GM15510 (cell line): ENCODE measurements around the gene PSME2.

Experiments used
- POLR2A ChIP-seq: IDR thresholded peaks from 3 replicates; pipeline ENCODE4 v1.6.1; 2011; ENCODE audit warnings: borderline replicate concordance; ENCODE audit not compliant: insufficient read length; ENCODE audit errors: extremely low read depth

PSME2 gene

DNA sequence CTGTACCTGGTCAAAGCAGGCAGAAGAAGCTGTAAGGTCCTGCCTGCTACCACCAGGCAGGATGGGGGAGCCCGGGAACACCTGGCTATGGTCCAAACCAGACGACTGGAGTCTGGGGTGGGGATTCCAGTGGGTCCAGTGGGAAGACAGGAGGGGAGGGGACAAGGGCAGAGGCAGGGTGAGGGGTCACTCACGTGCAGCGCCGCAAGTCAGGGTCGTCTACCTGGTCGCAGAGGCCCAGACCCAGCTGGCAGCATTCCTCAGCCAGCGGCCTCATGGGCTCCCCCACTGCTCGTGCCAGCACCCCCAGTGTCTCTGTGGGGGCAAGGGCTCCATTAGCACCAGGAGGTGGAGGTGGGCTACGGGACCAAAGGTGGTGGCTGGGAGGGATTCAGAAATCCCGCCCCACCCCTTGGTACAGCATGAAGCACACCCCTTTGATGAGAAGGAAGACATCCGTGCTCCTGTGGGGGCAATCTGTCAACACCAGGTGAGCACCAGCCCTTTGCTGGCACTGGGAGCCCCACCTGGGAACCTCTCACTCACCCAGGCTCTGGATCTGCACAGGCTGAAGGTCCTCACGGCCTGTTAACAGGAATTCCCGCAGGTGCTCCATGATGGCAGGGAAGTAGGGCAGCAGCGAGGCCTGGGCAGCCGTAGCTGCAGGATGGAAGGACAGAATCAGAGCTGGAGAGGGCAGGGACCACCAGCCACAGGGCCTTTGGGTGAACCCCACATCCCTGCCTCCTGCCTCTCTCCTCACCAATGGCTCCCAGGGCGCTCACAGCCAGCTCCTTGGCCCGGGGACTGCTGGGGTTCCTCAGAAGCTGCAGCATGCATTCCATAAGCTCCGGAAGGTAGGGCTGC is 37.9 kb upstream of the PSME2 start:
- no peak for TF ChIP-seq POLR2A

- TF ChIP-seq POLR2A = peak; percentile 2
These were observed 36.6 kb upstream of the PSME2 start for GRCh38 chr14:24183014-24183481.

DNA sequence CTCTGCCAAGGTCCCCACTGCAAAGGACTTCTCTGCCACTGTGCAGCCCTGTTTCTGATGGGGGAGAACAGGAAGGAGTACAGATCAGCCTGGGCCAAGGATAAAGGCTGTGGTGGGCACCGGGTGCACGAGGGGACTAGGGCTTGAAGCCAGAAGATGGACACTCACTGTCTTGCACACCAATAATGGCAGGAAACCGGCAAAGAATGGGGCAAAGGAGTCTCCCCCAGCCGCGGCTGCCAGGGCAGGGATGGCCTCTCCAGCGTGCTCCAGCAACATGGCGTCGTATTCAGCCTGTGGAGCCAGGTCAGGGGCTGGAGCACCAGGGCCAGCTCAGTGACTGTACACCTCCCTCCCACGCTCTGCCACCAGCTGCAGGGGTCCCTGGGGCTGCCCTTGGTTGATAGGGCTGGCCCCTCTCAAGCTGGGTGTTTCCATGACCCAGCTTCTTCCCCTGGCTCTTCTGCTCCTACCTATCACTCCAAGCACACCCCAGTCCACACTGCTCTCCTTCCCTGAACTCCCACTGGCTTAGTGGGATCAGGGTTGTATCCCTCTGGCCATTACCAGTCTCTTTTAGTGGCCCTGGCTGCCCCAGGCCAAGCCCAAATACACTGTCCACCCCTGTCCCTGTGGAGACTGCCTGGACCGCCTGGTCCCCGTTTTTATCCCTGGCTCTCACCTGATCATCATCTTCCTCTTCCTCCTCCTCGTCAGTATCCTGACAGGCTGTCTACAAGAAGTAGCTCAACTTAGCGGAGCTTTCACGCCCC is 35.9 kb upstream of the PSME2 start:
- peak; percentile 10 for TF ChIP-seq POLR2A

DNA sequence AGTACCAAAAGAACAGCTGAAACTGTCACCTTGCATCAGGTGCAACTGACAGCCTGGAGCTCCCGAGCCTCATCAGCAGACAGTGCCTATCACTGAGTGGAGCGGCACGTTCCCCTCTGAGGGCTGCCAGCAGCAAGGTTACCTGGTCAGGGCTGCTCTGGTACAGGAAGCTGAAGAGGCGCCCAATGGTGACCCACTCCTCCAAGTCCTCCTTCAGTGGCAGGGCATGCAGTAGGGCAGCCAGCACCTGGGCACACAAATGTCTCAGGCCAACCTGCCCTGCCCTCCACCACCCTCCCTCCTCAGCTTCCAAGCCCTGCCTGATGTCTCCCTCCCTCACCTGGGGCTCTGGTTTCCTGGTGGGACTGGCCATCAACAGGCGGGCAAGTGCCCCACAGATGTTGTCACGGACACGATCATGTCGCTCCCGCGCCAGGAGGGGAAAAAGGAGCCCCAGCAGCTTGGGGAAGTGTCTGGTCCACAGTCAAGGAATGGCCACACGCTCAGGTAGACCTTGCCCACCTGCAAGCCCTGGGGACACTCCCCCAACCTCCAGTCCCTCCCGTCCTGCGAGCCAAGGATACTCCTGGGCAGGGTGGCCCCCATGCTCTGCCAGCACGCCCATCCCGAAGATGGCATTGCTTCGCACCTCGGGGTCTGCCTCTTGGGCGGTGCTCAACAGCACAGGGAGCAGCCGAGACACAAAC is 35.1 kb upstream of the PSME2 start:
- TF ChIP-seq POLR2A = no peak

- TF ChIP-seq POLR2A = no peak
These were observed 33.8 kb upstream of the PSME2 start for GRCh38 chr14:24179961-24180796.

DNA sequence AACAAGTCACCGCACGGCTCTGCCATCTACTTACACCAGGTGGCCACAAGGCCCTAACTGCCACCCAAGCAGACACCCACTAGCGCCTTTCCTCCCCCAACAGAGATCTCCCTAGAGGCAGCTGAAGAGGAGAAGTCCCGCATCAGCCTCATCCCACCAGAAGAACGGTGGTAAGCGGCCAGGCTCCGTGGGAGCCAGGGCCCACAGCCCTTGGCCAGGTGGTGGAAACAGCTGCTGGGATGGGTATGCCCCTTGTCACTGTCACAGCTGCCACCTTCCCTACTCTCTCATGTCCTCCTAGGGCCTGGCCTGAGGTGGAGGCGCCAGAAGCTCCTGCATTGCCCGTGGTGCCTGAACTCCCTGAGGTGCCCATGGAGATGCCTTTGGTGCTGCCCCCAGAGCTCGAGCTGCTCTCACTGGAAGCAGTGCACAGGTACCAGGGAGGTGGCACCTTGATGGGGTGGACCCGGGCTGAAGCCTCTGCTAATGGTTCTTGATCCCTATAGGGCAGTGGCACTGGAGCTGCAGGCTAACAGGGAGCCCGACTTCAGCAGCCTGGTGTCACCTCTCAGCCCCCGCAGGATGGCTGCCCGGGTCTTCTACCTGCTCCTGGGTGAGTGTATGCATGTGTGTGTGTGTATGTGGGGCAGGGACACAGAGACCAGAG is 33.0 kb upstream of the PSME2 start:
- TF ChIP-seq POLR2A = no peak

GRCh38 chr14:24178399-24179178 is 32.2 kb upstream of the PSME2 start:
- peak; percentile 12 for TF ChIP-seq POLR2A

DNA sequence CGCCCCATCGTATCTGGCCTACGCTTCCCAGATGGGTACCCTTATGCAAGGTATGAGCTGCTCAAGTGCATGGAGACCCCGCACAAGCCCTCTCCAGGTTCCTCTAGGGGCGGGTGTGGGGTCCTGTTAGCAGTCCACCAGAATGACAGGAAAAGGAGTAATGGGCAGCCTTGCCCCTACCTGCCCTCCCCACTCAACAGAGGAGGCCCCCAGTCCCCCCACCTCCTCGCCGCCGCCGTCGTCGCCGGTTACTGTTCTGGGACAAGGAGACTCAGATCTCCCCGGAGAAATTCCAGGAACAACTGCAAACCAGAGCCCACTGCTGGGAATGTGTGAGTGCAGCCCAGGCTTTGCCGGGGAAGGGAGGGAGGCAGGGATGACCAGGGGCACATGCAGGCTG is 31.5 kb upstream of the PSME2 start:
- TF ChIP-seq POLR2A = no peak

DNA sequence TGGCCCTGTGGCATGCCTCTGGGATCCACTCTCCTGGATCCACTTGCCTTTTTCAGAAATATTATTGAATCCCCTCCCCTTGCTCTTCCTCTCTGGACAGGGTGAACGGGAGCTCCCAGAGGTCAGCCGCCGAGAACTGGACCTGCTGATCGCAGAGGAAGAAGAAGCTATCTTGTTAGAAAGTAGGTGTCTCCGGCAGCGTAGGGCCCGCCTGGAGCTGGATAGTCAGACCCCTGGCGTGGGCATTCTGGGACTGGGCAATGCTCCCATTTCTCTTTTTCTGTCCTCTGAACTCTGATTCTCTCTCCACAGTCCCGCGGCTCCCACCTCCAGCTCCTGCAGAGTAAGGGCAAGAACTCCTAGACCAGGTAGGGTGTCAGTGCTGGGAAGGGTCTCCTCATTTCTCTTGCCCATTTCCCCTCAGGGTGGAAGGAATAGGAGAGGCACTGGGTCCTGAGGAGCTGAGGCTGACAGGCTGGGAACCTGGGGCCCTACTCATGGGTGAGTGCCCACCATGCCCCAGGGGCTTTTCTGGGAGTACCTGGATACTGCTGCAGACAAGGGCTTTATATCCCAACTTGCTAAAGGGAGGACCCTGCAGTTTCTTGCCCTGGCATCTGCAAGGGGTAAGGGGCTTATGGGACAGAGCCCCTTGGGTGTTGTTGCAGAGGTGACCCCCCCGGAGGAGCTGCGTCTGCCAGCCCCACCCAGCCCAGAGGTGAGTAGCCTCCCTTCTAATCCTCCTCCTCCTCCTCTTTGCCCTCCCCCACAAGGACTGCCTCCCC is 30.8 kb upstream of the PSME2 start:
- no peak for TF ChIP-seq POLR2A

DNA sequence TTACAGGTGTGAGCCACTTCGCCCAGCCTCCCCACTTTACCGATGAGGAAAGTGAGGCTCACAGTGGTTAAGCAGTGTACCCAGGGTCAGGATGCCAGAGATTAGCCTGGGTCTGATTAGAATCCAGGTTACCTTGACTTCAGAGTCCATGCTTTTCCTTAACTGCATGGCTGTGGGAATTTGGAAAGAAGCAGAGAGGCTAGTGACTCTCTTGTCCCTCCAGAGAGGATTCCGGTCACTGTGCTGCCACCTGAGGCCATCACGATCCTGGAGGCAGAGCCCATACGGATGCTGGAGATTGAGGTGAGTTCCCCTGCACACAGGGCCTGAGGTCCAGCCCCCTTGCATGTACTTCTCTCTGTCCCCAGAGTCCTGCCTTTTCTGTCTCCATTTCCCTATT is 30.2 kb upstream of the PSME2 start:
- TF ChIP-seq POLR2A = no peak

- no peak for TF ChIP-seq POLR2A
These were observed 26.5 kb upstream of the PSME2 start for GRCh38 chr14:24172871-24173281.

DNA sequence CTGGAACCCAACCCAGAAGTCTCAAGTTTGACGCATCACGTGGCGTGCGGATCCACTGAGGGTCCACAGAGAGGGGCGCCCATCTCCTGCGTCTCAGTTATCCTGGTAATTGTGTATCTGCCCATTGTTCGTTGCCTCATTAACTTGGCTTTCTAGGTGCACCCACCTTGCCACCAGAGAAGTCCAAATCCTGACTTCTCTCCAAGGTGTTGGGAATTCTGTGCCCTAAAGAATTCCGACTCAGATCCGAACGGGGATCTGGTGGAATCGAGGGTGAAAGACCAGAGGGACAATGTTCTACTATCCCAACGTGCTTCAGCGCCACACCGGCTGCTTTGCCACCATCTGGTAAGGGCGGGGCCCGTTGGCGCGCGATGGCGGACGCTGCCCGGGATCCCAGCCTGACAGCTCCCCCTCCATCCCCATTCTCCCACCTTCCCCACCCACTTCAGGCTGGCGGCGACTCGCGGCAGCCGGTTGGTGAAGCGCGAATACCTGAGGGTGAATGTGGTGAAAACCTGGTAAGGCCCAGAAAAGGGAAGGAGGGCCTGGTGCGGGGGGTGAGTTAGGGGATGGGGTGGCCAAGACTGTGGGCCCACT is 26.0 kb upstream of the PSME2 start:
- TF ChIP-seq POLR2A = no peak
